ENCODE measurements around the gene GPANK1. TPM values are rescaled to one million over a fixed set of nuclear protein-coding genes. Genes with fewer than 3 reads are reported as not detected.

GPANK1 gene
- total RNA-seq, 4 donors from 2014 or later, result 22.3 to 32.5 (median 24.3) TPM

DNA sequence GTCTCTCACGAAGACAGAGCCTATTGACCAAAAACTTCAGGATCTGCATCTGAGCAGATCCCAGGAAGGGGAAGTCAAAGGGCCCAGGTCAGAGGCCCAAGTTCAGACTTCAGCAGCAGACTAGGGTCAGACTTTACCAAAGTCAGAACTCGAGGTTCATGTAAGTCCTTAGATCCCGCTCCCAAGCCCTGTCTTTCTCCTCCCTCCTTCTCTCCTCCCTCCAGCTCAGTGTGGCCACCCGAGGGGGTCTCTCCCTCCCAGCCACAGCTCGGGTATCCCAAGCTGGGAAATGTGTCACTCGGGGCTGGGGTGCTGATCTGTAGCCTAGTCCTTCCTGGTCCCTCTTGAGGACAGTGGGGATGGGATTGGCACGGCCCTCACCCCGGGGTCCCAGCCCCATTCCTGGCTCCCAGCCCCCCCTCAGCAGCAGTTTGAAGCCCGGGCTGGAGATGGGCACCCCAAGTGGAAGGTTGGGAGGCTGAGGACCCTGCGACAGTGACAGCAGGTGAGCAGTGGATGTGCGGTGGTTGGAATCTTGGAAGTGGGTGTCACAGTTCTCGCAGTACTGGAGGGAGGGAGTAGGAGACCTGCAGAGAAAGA lies 2.6 kb downstream of the GPANK1 start:
- intact Hi-C loops (cut with DNase I; ENCODE audit: low total_unique reads), result no loop called here
- no peak for DNase-seq (ENCODE audit: low spot score in 2 of 2)
- 85 to 88% methylated on average over 11 to 12 of the region's 12 CpGs for WGBS, 2 donors
- no peak for TF ChIP-seq POLR2A (IDR thresholded peaks at IDR 0.05)
- TF ChIP-seq, protein P1, sequence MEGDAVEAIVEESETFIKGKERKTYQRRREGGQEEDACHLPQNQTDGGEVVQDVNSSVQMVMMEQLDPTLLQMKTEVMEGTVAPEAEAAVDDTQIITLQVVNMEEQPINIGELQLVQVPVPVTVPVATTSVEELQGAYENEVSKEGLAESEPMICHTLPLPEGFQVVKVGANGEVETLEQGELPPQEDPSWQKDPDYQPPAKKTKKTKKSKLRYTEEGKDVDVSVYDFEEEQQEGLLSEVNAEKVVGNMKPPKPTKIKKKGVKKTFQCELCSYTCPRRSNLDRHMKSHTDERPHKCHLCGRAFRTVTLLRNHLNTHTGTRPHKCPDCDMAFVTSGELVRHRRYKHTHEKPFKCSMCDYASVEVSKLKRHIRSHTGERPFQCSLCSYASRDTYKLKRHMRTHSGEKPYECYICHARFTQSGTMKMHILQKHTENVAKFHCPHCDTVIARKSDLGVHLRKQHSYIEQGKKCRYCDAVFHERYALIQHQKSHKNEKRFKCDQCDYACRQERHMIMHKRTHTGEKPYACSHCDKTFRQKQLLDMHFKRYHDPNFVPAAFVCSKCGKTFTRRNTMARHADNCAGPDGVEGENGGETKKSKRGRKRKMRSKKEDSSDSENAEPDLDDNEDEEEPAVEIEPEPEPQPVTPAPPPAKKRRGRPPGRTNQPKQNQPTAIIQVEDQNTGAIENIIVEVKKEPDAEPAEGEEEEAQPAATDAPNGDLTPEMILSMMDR (IDR thresholded peaks at IDR 0.05), result no peak
- no peak overlapping the region for H3K4me3 ChIP-seq (ENCODE audit: low read depth, poor library complexity, severe bottlenecking)

DNA sequence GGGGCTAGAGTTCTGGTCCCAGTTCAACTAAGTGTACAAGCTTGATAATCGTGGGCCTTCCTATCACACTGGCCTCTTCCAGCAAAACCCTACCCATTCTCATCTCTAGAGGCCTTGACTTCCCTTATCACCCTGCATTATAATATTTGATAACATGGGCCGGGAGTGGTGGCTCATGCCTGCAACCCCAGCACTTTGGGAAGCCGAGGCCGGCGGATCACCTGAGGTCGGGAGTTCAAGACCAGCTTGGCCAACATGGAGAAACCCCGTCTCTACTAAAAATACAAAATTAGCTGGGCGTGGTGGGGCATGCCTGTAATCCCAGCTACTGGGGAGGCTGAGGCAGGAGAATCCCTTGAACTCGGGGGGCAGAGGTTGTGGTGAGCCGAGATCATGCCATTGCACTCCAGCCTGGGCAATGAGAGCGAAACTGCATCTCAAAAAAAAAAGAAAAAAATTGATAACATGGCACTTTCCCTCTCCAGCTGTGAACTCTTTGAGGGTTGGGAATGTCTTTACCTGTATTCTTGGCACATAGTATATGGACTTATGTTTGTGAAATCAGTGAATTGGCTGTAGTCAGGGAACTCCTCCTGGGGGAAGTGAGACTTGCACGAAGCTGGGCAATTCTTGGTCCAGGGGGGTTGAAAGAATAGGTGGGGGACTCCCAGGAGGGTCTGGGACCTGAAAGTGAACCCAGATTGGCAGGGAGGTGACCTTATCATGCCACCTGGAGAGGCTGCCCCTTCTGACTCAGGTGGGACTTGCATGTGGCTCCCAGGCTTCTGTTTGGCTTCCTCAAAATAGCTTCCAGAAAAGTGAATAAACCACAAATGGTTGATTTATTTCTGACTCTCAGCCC lies 3.3 kb downstream of the GPANK1 start:
- TF ChIP-seq POLR2A (IDR thresholded peaks at IDR 0.05), result no peak
- TF ChIP-seq, protein P1 (IDR thresholded peaks at IDR 0.05), result no peak
- intact Hi-C loops (cut with DNase I; ENCODE audit: low total_unique reads), result no loop called here
- H3K4me3 ChIP-seq (ENCODE audit: low read depth, poor library complexity, severe bottlenecking), result no peak overlapping the region
- WGBS, 2 donors, result 76% methylated on average over 12 of the region's 12 CpGs
- no peak for DNase-seq (ENCODE audit: low spot score in 2 of 2)

DNA sequence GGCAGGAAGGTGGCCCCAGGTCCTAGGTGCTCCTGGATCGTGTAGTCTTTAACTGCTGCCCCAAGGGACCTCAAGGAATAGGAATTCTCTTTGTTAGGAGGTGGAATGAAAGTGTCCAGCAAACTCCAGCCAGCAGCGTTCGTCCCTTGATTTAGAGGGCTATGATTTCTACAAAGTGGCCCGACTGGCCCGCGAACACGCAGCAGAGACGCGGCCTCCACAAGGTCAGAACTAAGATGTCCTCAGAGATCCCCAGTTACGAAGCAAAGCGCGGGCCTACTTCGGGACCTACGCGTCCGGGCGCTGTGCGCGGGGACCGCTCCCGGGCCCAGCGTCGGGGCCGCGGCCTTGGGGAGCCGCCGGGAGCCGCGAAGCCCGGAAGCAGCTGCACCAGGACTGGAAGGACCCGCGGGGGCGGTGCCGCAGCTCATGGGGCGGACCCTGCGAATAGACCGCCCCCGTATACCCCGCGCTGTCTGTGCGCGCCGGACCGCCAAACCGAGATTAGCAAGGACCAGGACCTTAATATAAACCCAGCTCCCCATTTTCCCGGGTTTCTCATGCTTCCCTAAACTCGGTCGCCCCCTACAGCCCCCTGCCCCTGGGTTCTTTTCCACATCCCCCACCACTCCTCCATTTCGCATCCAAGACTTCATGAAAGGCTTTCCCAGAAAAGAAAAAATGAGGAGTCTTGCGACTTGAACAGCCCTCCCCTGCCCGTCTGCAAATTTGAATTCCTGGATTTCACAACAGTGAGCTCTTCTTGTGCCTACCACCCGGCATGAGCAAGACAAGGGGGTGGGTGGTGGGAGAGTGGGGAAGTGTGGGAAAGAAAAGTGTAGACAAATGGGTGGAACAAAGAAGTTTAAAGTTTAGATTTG lies 4.2 kb downstream of the GPANK1 start, which contains the start of gene C6orf47:
Gene C6orf47, minus strand, starts transcription at position 398 of the 881 bp plus-strand sequence. CDS start 831 bp downstream, outside the sequence.
- DNase-seq (ENCODE audit: low spot score in 2 of 2), result peak; percentile 74 to 97
- intact Hi-C loops (cut with DNase I; ENCODE audit: low total_unique reads), result no loop called here
- H3K4me3 ChIP-seq (ENCODE audit: low read depth, poor library complexity, severe bottlenecking), result peak within 1 kb of the TSS; percentile 77
- TF ChIP-seq, protein P1 (IDR thresholded peaks at IDR 0.05), result no peak
- peak in 1 of 2 donors; percentile 34 for TF ChIP-seq POLR2A (IDR thresholded peaks at IDR 0.05)
- 0 to 1% methylated on average over 38 to 40 of the region's 52 CpGs for WGBS, 2 donors

DNA sequence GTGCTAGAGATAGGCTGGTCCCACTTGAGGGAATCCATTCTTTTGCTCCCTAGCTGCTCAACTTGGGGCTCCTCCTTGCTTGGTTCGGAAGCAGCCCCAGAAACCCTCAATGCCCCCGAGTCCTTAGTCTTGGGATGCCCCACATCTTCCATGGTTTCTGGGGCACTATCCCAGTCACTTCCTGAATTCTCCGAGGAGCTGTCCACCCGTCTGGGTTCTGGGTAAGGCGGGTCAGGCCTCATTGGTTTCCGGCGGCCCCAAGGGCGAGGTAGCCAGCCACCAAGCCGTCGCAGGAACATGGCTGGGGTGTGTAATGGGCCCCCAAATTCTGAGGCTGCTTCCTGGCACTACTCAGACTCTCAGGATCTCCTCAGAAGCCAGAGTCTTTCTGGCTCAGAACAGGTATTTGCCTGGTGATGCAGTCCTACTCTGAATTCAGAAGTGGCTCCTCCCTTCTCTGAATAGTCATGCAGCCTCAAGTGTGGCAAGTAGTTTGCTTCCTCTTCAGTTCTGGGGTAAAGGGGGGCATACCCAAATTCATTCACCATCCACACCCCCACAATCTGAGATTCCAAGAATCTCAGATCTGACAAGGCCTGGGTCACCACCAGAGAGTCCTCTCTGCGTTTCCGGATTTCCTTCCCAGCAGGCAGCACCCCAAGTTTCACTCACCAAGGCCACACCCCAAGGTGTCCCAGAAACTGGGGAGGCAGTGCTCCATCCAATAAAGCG lies 5.0 kb downstream of the GPANK1 start:
- intact Hi-C loops (cut with DNase I; ENCODE audit: low total_unique reads), result no loop called here
- 15 to 24% methylated on average over 5 to 12 of the region's 13 CpGs for WGBS, 2 donors
- H3K4me3 ChIP-seq (ENCODE audit: low read depth, poor library complexity, severe bottlenecking), result peak overlapping the region; percentile 77
- TF ChIP-seq, protein P1 (IDR thresholded peaks at IDR 0.05), result no peak
- no peak for TF ChIP-seq POLR2A (IDR thresholded peaks at IDR 0.05)
- DNase-seq (ENCODE audit: low spot score in 2 of 2), result peak in 1 of 2 donors; percentile 36
